ENCODE measurements around the gene ELAVL4.

Gene ELAVL4

DNA sequence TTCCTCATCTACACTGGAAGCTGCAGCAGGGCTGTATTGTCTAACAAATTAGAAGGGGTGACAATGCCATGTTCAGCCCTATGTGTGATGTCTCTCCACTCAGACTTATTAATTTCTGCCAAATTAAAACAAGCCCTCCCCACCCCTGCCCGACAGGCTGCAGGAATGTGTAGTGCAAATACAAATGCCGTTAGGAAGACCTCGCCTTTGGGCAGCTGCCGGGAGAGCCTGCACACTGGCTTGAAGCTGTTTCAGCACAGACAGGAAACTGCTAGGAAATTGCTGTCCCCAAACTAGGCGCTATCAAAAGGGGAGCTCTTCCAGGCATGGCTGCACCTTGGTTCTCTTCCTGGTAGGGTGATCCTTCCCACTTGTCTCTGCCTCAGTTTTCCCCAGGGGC lies 135.2 kb downstream of the ELAVL4 start:
- TF ChIP-seq, protein P1, sequence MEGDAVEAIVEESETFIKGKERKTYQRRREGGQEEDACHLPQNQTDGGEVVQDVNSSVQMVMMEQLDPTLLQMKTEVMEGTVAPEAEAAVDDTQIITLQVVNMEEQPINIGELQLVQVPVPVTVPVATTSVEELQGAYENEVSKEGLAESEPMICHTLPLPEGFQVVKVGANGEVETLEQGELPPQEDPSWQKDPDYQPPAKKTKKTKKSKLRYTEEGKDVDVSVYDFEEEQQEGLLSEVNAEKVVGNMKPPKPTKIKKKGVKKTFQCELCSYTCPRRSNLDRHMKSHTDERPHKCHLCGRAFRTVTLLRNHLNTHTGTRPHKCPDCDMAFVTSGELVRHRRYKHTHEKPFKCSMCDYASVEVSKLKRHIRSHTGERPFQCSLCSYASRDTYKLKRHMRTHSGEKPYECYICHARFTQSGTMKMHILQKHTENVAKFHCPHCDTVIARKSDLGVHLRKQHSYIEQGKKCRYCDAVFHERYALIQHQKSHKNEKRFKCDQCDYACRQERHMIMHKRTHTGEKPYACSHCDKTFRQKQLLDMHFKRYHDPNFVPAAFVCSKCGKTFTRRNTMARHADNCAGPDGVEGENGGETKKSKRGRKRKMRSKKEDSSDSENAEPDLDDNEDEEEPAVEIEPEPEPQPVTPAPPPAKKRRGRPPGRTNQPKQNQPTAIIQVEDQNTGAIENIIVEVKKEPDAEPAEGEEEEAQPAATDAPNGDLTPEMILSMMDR (conservative IDR thresholded peaks at IDR 0.05; ENCODE audit: control insufficient read depth, insufficient read depth, low read depth, low read length): no peak
- no peak for DNase-seq (ENCODE audit: low read depth)
- no peak overlapping the region for H3K4me3 ChIP-seq (ENCODE audit: control insufficient read depth, low read depth, low read length)

DNA sequence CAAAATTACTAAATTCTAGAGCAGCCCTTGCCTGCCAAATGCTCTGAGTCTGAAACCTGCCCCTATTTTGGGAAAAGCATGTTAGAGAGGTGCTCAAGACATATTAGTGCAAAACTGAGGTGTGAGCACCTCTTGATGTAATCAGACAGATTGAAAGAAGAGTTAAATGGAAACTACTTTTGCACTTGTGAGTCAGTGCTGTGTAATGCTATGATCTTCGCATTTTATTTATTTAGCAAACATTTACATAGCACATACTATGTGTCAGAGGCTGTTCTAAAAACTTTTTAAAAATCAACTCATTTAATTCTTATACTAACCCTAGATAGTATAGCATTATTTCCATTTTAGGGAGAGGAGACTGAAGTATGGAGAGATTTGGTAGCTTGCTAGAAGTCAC lies 138.1 kb downstream of the ELAVL4 start:
- no peak overlapping the region for H3K4me3 ChIP-seq (ENCODE audit: control insufficient read depth, low read depth, low read length)
- DNase-seq (ENCODE audit: low read depth): peak; percentile 22
- TF ChIP-seq, protein P1 (conservative IDR thresholded peaks at IDR 0.05; ENCODE audit: control insufficient read depth, insufficient read depth, low read depth, low read length): no peak

DNA sequence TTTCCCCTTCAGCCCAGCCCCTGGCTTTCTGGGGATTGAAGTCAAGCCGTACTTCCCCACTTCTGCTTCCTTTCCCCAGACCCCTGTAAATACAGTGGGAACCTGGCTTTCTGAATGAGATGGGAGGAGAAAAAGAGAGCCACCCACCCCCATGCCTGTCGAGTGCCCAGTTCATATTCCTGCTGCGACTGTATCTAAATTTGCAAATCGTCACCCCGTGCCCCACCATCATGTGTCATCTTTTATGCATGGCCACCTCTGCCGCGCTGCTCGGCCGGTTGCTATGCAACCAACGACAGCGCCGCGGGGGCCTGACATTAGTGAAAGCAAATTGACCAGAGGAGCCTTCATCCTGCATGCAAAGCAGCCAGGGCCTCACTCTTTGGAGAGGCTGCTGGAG lies 143.0 kb downstream of the ELAVL4 start:
- TF ChIP-seq, protein P1 (conservative IDR thresholded peaks at IDR 0.05; ENCODE audit: control insufficient read depth, insufficient read depth, low read depth, low read length): no peak
- DNase-seq (ENCODE audit: low read depth): no peak
- H3K4me3 ChIP-seq (ENCODE audit: control insufficient read depth, low read depth, low read length): no peak overlapping the region

DNA sequence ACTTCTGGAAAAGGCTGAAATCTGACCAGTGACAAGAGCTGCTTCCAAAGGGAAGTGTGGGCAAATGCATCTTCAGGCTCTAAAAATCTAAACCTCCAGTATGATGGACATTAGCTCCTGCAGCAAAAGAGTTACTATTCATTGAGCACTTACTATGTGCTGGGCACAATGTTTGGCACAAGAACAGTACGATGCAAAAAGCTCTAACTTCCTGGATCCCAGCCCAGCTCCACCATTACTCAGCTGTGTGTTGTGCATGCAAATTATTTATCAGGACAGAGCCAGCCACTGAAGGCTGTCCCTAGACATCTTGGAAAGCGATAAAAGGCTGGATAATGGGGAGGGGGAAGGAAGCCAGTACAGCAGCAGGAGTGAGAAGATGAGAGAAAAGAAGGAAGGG lies 143.5 kb downstream of the ELAVL4 start:
- DNase-seq (ENCODE audit: low read depth): no peak
- TF ChIP-seq, protein P1 (conservative IDR thresholded peaks at IDR 0.05; ENCODE audit: control insufficient read depth, insufficient read depth, low read depth, low read length): no peak
- H3K4me3 ChIP-seq (ENCODE audit: control insufficient read depth, low read depth, low read length): no peak overlapping the region
